Type B pancreatic cell (in vitro differentiated cells): ENCODE data around the gene TRAF4. TPM values are rescaled to one million over a fixed set of nuclear protein-coding genes. Genes with fewer than 3 reads are reported as not detected.
A peak's percentile ranks its signal among the peaks of the same experiment; 100 is the strongest.
"Not testable (repeated sequence)": the region's sequence is repeated elsewhere in the genome, so short reads cannot be mapped to it uniquely, and the experiment has no call there.

Experiments used
- DNase-seq: peaks from one replicate; pipeline ENCODE4 v3.0.0; 2021; ENCODE audit warnings: mixed read lengths; ENCODE audit not compliant: unreplicated experiment; ENCODE audit errors: extremely low spot score
- H3K27ac Mint-ChIP-seq: 2 replicates; pipeline ENCODE4 v1.8.0; 2021; ENCODE audit warnings: mild to moderate bottlenecking, mixed read lengths
- H3K27me3 Mint-ChIP-seq: 2 replicates; pipeline ENCODE4 v1.8.0; 2021; ENCODE audit warnings: mixed read lengths
- H3K36me3 Mint-ChIP-seq: 2 replicates; pipeline ENCODE4 v1.8.0; 2021; ENCODE audit warnings: mixed read lengths
- H3K4me1 Mint-ChIP-seq: one replicate; pipeline ENCODE4 v1.8.0; 2021; ENCODE audit warnings: mixed read lengths; ENCODE audit not compliant: unreplicated experiment
- H3K4me3 Mint-ChIP-seq: 2 replicates; pipeline ENCODE4 v1.8.0; 2021; ENCODE audit warnings: mild to moderate bottlenecking, mixed read lengths
- H3K9me3 Mint-ChIP-seq: 2 replicates; pipeline ENCODE4 v1.8.0; 2021; ENCODE audit warnings: mixed read lengths
- total RNA-seq: library from RNA; stranded (reverse); gene quantifications from 2 replicates; pipeline ENCODE4 v1.2.1, GENCODE V29; 2021; ENCODE audit warnings: low replicate concordance
- TF ChIP-seq, protein P1 (sequence below): fragments of 200-600 bp; sonication (generic); conservative IDR thresholded peaks from 2 replicates; pipeline ENCODE4 v1.5.0; 2021; ENCODE audit warnings: antibody characterized with exemption, mild to moderate bottlenecking

TRAF4 gene
- total RNA-seq, 1 donor from 2014 or later: 219 TPM

DNA sequence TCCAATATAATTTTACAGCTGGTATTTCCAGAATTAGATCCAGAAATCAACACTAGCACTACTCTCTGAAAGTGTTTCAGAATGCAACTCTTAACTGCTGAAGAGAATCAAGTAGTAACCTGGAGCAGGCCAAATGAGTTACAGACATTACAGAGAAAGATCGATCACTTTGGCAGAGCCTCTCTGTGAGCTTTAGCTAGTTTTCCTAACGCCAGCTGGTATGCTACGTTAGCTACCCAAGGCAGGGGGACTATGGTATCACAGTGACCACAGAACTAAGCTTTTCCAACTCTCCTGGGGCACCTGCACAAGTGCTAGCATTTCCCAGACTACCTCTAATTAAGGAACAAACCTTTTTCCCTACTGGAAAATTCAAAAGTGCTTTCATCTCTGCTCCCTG is 30.4 kb downstream of the TRAF4 start:
- H3K9me3 Mint-ChIP-seq: no peaks in the 10 kb centered on the region
- H3K27ac Mint-ChIP-seq: peak overlapping the region; percentile 22
- peaks cover 27% of the 10 kb centered on the region for H3K4me1 Mint-ChIP-seq
- H3K4me3 Mint-ChIP-seq: no peak overlapping the region
- TF ChIP-seq, protein P1, sequence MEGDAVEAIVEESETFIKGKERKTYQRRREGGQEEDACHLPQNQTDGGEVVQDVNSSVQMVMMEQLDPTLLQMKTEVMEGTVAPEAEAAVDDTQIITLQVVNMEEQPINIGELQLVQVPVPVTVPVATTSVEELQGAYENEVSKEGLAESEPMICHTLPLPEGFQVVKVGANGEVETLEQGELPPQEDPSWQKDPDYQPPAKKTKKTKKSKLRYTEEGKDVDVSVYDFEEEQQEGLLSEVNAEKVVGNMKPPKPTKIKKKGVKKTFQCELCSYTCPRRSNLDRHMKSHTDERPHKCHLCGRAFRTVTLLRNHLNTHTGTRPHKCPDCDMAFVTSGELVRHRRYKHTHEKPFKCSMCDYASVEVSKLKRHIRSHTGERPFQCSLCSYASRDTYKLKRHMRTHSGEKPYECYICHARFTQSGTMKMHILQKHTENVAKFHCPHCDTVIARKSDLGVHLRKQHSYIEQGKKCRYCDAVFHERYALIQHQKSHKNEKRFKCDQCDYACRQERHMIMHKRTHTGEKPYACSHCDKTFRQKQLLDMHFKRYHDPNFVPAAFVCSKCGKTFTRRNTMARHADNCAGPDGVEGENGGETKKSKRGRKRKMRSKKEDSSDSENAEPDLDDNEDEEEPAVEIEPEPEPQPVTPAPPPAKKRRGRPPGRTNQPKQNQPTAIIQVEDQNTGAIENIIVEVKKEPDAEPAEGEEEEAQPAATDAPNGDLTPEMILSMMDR: no peak
- no peaks in the 10 kb centered on the region for H3K27me3 Mint-ChIP-seq
- peaks cover 15% of the 10 kb centered on the region for H3K36me3 Mint-ChIP-seq
- DNase-seq: no peak

DNA sequence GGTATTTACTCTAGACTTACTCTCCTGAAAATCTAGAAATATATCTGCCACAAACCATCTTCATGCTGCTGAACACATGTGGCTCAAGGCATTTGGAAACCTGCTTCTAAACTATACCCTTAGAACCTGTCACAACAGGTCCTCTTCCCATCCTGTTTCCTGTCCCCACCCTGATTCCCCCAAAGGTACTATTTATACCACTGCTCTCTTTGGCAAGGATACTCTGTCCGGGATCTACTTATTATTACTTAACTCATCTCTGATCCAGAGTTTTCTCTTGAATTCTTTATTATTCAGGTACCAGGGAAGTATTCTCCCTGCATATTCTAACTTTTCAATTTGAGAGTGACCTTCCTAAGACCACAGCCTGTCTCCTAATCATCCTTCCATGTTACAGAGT is 33.4 kb downstream of the TRAF4 start:
- Mint-ChIP-seq H3K36me3 (peaks cover 18% of the 10 kb centered on the region), H3K4me3 (no peak overlapping the region), H3K27me3 (no peaks in the 10 kb centered on the region), H3K4me1 (peaks cover 20% of the 10 kb centered on the region), H3K27ac (peak overlapping the region; percentile 4), H3K9me3 (no peaks in the 10 kb centered on the region)
- DNase-seq: no peak
- TF ChIP-seq, protein P1: no peak

DNA sequence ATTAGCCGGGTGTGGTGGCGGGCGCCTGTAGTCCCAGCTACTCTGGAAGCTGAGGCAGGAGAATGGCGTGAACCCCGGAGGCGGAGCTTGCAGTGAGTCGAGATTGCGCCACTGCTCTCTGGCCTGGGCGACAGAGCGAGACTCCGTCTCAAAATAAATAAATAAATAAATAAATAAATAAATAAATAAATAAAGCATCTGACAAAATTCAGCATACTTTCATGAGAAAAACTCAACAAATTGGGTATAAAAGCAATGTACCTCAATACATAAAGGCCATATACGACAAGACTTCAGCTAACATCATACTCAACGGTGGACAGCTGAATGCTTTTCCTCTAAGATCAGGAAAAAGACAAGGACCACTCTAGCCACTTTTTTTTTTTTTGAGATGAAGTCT is 35.8 kb downstream of the TRAF4 start:
- Mint-ChIP-seq H3K4me1 (peaks cover 13% of the 10 kb centered on the region), H3K36me3 (peaks cover 18% of the 10 kb centered on the region)
- not testable (repeated sequence) for H3K4me3 Mint-ChIP-seq, H3K27me3 Mint-ChIP-seq, DNase-seq, H3K27ac Mint-ChIP-seq, H3K9me3 Mint-ChIP-seq

DNA sequence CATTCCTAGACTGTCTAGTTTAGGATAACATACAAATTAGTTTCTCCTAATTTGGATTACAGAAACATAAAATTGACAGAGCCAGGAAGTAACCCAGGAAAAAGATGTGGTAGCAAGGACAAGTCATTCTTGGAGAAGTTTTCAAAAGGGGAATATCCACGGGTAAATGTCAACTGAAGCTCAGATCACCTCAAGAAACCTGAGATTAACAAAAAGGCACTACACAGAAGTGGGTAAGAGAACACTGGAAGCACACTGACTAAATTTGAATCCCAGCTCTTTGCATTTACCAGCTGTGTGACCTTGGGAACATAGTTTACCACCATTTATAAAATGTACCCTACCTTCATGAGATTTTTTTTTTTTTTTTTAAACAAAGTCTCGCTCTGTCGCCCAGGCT is 39.4 kb downstream of the TRAF4 start:
- Mint-ChIP-seq H3K27ac (no peak overlapping the region), H3K4me3 (no peak overlapping the region), H3K36me3 (peaks cover 17% of the 10 kb centered on the region), H3K9me3 (no peaks in the 10 kb centered on the region), H3K27me3 (no peaks in the 10 kb centered on the region), H3K4me1 (peaks cover 2% of the 10 kb centered on the region)
- TF ChIP-seq, protein P1: no peak
- DNase-seq: no peak

DNA sequence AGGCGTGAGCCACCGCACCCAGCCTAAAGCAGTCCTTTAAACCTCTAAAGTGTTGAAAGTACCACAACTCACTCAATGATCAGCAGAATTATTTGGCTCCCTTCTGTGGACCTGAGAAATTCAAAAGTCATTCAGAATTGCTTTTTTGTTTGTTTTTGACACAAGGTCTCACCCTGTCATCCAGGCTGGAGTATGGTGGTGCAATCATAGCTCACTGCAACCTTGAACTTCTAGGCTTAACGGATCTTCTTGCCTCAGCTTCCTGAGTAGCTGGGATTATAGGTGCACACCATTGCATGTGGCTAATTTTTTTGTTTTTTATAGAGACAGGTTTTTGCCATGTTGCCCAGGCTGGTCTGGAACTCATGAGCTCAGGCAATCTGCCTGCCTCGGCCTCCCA is 44.3 kb downstream of the TRAF4 start:
- Mint-ChIP-seq H3K4me1 (peaks cover 2% of the 10 kb centered on the region), H3K27ac (no peak overlapping the region), H3K4me3 (no peak overlapping the region), H3K36me3 (peaks cover 1% of the 10 kb centered on the region), H3K9me3 (no peaks in the 10 kb centered on the region), H3K27me3 (no peaks in the 10 kb centered on the region)
- TF ChIP-seq, protein P1: no peak
- no peak for DNase-seq

DNA sequence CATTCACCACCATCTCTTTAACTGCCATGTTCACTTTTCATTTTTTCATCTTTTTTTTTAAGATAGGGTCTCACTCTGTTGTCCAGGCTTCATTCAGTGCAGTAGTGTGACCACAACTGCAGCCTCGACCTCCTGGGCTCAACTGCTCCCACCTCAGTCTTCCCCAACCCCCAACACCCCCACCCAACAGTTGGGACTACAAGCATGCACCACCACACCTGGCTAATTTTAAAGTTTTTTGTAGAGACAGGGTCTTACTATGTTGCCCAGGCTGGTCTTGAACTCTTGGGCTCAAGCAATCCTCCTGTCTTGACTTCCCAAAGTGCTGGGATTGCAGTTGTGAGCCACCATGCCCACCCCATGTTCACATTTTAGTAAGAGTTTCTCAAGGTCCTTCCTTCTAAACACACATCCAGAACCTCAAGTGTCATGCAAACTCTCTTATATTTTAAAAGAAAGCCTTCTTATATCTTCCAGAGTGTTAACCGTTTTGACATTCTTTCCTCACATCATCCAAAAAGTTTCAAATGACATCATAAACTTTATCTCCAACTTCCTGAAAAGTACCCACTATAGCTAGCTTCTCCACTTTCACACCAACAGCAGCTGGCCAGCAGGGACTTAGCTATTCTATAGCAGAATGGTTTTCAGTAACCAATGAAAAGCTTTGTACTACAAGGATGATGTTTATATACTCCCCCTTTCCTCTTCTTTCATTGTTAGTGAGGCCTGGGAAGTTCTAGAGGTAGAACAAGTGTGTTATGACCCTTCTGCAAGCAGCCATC is 49.3 kb downstream of the TRAF4 start:
- H3K4me1 Mint-ChIP-seq: peaks cover 6% of the 10 kb centered on the region
- H3K4me3 Mint-ChIP-seq: no peak overlapping the region
- no peak overlapping the region for H3K27ac Mint-ChIP-seq

DNA sequence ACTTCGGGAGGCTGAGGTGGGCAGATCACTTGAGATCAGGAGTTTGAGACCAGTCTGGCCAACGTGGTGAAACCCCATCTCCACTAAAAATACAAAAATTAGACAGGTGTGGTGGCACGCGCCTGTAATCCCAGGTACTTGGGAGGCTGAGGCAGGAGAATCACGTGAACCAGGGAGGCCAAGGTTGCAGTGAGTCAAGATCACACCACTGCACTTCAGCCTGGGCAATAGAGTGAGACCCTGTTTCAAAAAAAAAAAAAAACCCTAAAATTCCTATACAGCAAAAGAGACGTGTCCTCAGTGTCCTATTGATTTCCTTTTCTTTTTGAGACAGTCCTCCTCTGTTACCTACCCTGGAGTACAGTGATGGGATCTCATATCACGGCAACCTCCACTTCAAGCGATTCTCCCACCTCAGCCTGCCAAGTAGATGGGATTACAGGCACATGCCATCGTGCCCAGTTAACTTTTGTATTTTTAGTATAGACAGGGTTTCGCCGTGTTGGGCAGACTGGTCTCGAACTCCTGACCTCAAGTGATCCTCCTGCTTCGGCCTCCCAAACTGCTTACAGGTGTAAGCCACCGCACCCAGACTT is 51.1 kb downstream of the TRAF4 start:
- DNase-seq, H3K27ac Mint-ChIP-seq, H3K36me3 Mint-ChIP-seq, H3K4me3 Mint-ChIP-seq, H3K27me3 Mint-ChIP-seq, H3K9me3 Mint-ChIP-seq, H3K4me1 Mint-ChIP-seq: not testable (repeated sequence)

More for the DNA sequence above, 49.3 kb downstream of the TRAF4 start:
- no peaks in the 10 kb centered on the region for H3K9me3 Mint-ChIP-seq
- no peaks in the 10 kb centered on the region for H3K27me3 Mint-ChIP-seq
- DNase-seq: no peak
- TF ChIP-seq, protein P1: no peak
- peaks cover 7% of the 10 kb centered on the region for H3K36me3 Mint-ChIP-seq
